Caco-2 (cell line): ENCODE data around the gene PAFAH1B1. TPM values are rescaled to one million over a fixed set of nuclear protein-coding genes. Genes with fewer than 3 reads are reported as not detected.

Experiments
- BruUV-seq: library from RNA; stranded (reverse); fragments of 400-500 nt; replicated peaks from 2 replicates; lab custom pipeline; 2021; lab: Mats Ljungman, UMichigan
- CTCF ChIA-PET: fragments of 300-600 bp; sonication (Branson Sonifier 250); formaldehyde crosslinking; loops from one replicate; lab custom pipeline; 2022; ENCODE audit warnings: antibody characterized with exemption; lab: Charles Lee
- POLR2A ChIA-PET: fragments of 300-600 bp; sonication (Branson Sonifier 250); formaldehyde crosslinking; loops from one replicate; lab custom pipeline; 2022; ENCODE audit warnings: antibody characterized with exemption; lab: Charles Lee
- DNase-seq, 2 experiments: peaks; one replicate each; pipeline versions ENCODE4 v3.0.0 to v3.0.0-alpha.2; 2020 to 2022
- H3K27me3 ChIP-seq: replicated peaks from 2 replicates; pipeline ENCODE4 v1.6.0; 2011; ENCODE audit warnings: low read length; ENCODE audit not compliant: control insufficient read depth, insufficient read depth
- H3K36me3 ChIP-seq: 2 replicates; pipeline ENCODE4 v1.5.1; 2011; ENCODE audit warnings: low read length; ENCODE audit not compliant: control insufficient read depth, insufficient read depth
- H3K4me1 ChIP-seq: fragments of 250-450 bp; sonication (Bioruptor Pico); 2 replicates; pipeline ENCODE4 v1.5.1; 2020; ENCODE audit warnings: mild to moderate bottlenecking
- H3K4me3 ChIP-seq: 2 replicates; pipeline ENCODE4 v1.5.1; 2011; ENCODE audit warnings: low read depth, mild to moderate bottlenecking, control low read depth, low read length
- H3K9me3 ChIP-seq: fragments of 250-450 bp; sonication (Bioruptor Pico); 2 replicates; pipeline ENCODE4 v1.5.1; 2020; ENCODE audit warnings: mild to moderate bottlenecking, moderate library complexity
- H3K27ac Mint-ChIP-seq: one replicate; pipeline ENCODE4 v1.8.0; 2022; ENCODE audit warnings: mixed read lengths; ENCODE audit not compliant: unreplicated experiment
- H3K27me3 Mint-ChIP-seq: one replicate; pipeline ENCODE4 v1.8.0; 2022; ENCODE audit warnings: mixed read lengths; ENCODE audit not compliant: insufficient read depth, unreplicated experiment
- H3K36me3 Mint-ChIP-seq: one replicate; pipeline ENCODE4 v1.8.0; 2022; ENCODE audit warnings: mild to moderate bottlenecking, mixed read lengths; ENCODE audit not compliant: insufficient read depth, unreplicated experiment
- H3K4me1 Mint-ChIP-seq: one replicate; pipeline ENCODE4 v1.8.0; 2022; ENCODE audit warnings: low read depth, mixed read lengths; ENCODE audit not compliant: unreplicated experiment
- H3K4me3 Mint-ChIP-seq: one replicate; pipeline ENCODE4 v1.8.0; 2022; ENCODE audit warnings: mild to moderate bottlenecking, moderate library complexity, mixed read lengths; ENCODE audit not compliant: unreplicated experiment
- H3K9me3 Mint-ChIP-seq: one replicate; pipeline ENCODE4 v1.8.0; 2022; ENCODE audit warnings: mixed read lengths; ENCODE audit not compliant: unreplicated experiment
- intact Hi-C: fragments of 100-400 bp; cut with micrococcal nuclease; formaldehyde crosslinking; loops from one replicate; pipeline ENCODE4 v1.10.0; 2022; ENCODE audit not compliant: unreplicated experiment
- total RNA-seq: library from RNA; stranded (reverse); gene quantifications from 2 replicates; pipeline ENCODE4 v1.2.3, GENCODE V29; 2022
- TF ChIP-seq, protein P1 (sequence below), 2 experiments: fragments of 200-600 bp in 1 of 2; IDR thresholded peaks; 1 replicate in 1 of 2; 2 replicates in 1 of 2; pipeline versions ENCODE4 v1.5.1 to v1.8.0; 2011 to 2022; ENCODE audit warnings: antibody characterized with exemption in 1 of 2, control low read depth in 1 of 2, inconsistent platforms in 1 of 2, low read depth in 1 of 2, low read length in 1 of 2, mild to moderate bottlenecking in 1 of 2, moderate library complexity in 1 of 2; ENCODE audit not compliant: insufficient read depth in 1 of 2, severe bottlenecking in 1 of 2, unreplicated experiment in 1 of 2

PAFAH1B1 gene
- total RNA-seq, 1 experiment from 2014 or later: 141 TPM

GRCh38 chr17:2706911-2707510 lies 113.6 kb downstream of the PAFAH1B1 start:
- Mint-ChIP-seq H3K9me3 (no peaks in the 10 kb centered on the region), H3K4me1 (peaks cover 17% of the 10 kb centered on the region), H3K27ac (no peak overlapping the region), H3K36me3 (peaks cover 56% of the 10 kb centered on the region), H3K27me3 (no peaks in the 10 kb centered on the region), H3K4me3 (no peak overlapping the region)
- ChIA-PET POLR2A (no interaction called here), CTCF (no interaction called here)
- TF ChIP-seq, protein P1, sequence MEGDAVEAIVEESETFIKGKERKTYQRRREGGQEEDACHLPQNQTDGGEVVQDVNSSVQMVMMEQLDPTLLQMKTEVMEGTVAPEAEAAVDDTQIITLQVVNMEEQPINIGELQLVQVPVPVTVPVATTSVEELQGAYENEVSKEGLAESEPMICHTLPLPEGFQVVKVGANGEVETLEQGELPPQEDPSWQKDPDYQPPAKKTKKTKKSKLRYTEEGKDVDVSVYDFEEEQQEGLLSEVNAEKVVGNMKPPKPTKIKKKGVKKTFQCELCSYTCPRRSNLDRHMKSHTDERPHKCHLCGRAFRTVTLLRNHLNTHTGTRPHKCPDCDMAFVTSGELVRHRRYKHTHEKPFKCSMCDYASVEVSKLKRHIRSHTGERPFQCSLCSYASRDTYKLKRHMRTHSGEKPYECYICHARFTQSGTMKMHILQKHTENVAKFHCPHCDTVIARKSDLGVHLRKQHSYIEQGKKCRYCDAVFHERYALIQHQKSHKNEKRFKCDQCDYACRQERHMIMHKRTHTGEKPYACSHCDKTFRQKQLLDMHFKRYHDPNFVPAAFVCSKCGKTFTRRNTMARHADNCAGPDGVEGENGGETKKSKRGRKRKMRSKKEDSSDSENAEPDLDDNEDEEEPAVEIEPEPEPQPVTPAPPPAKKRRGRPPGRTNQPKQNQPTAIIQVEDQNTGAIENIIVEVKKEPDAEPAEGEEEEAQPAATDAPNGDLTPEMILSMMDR (IDR thresholded peaks at IDR 0.05; ENCODE audit: insufficient read depth in 1 of 2, low read depth in 1 of 2, low read length in 1 of 2, severe bottlenecking in 1 of 2, unreplicated experiment in 1 of 2): no peak
- H3K4me3 ChIP-seq: no peak overlapping the region
- H3K36me3 ChIP-seq: peaks cover 1% of the 10 kb centered on the region; the same call in 1 of the 2 replicates
- no peaks in the 10 kb centered on the region for H3K9me3 ChIP-seq
- BruUV-seq: no TSS peak
- peaks cover 17% of the 10 kb centered on the region for H3K4me1 ChIP-seq
- H3K27me3 ChIP-seq: no peaks in the 10 kb centered on the region
- DNase-seq: peak in 1 of 2 experiments; percentile 35
- intact Hi-C loops: no loop called here

DNA sequence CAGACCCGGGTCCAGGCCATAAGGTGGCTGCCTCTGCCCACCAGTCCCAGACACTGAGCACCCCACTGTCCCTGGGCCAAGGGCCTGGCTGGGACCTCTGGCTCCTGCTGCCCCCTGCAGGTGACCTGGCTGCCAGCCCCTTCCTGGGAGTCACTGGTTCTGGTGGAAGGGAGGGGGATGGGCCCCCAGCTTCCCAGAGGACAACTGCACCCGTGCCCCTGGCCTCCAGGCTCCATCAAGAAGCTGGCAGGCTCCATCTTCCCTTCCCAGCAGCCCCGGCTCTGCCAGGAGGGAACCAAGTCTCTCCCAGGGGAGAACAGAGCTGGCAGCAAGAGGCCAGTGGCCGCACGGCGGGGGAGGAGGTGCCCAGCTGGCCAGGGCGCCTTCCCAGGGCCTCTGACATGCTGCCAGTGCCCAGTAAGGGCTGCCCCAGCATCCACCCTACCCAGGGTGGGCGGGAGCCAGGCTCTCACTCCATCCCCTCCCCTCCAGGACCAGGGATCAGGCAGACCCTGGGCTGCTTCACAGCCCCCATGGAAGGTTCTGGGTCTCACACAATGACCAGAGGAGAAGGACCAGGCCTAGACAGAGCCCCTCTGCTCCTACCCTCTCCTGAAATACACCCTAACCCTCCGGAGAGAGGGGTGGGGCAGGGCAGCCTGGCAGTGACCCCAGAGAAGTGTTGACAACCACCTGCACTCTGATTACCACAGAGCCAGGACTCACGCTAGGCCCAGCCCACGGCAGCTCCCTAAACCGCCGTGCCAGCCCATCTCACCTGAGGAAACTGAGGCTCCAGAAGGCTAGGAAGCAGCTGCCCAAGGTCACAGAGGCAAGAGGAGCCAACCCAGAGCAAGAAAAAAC lies 114.5 kb downstream of the PAFAH1B1 start:
- Histone ChIP-seq H3K4me1 (peaks cover 17% of the 10 kb centered on the region), H3K36me3 (peaks cover 1% of the 10 kb centered on the region; the same call in 1 of the 2 replicates), H3K9me3 (no peaks in the 10 kb centered on the region), H3K27me3 (no peaks in the 10 kb centered on the region), H3K4me3 (no peak overlapping the region)
- ChIA-PET POLR2A (no interaction called here), CTCF (interaction anchor here (0.6 to 0.7 kb wide), 2 partner anchors 39 to 55 kb away, joined by 3 read pairs; no protein-coding TSS in a partner anchor)
- Mint-ChIP-seq H3K27me3 (no peaks in the 10 kb centered on the region), H3K4me1 (peaks cover 24% of the 10 kb centered on the region), H3K27ac (peak overlapping the region; percentile 97), H3K9me3 (no peaks in the 10 kb centered on the region), H3K4me3 (no peak overlapping the region), H3K36me3 (peaks cover 48% of the 10 kb centered on the region)
- TF ChIP-seq, protein P1 (IDR thresholded peaks at IDR 0.05; ENCODE audit: insufficient read depth in 1 of 2, low read depth in 1 of 2, low read length in 1 of 2, severe bottlenecking in 1 of 2, unreplicated experiment in 1 of 2): peak; percentile 44 to 66
- BruUV-seq: no TSS peak
- intact Hi-C loops: no loop called here
- DNase-seq: peak in 1 of 2 experiments; percentile 68

- Histone ChIP-seq H3K9me3 (no peaks in the 10 kb centered on the region), H3K4me3 (no peak overlapping the region), H3K27me3 (no peaks in the 10 kb centered on the region), H3K36me3 (0 out of 2 replicates have a peak, but pooled peaks cover 1% of the 10 kb centered on the region), H3K4me1 (peaks cover 17% of the 10 kb centered on the region)
- CTCF ChIA-PET: interaction anchor here (0.7 kb wide), 1 partner anchor 54 kb away, joined by 3 read pairs; no protein-coding TSS in a partner anchor
- TF ChIP-seq, protein P1 (IDR thresholded peaks at IDR 0.05; ENCODE audit: insufficient read depth in 1 of 2, low read depth in 1 of 2, low read length in 1 of 2, severe bottlenecking in 1 of 2, unreplicated experiment in 1 of 2): no peak
- H3K36me3 Mint-ChIP-seq: peaks cover 42% of the 10 kb centered on the region
- intact Hi-C loops: no loop called here
- H3K4me1 Mint-ChIP-seq: peaks cover 24% of the 10 kb centered on the region
- POLR2A ChIA-PET: no interaction called here
- no peaks in the 10 kb centered on the region for H3K9me3 Mint-ChIP-seq
- BruUV-seq: no TSS peak
- H3K27me3 Mint-ChIP-seq: no peaks in the 10 kb centered on the region
- peak overlapping the region; percentile 97 for H3K27ac Mint-ChIP-seq
- H3K4me3 Mint-ChIP-seq: no peak overlapping the region
- no peak for DNase-seq
Measured at GRCh38 chr17:2708585-2709182, 115.2 kb downstream of the PAFAH1B1 start.
